K562 (cell line): ENCODE measurements around the gene BBC3. TPM values are rescaled to one million over a fixed set of nuclear protein-coding genes. Genes with fewer than 3 reads are reported as not detected.

Source experiments
- CHD2 ChIP-seq: IDR thresholded peaks from 2 replicates; pipeline ENCODE4 v1.6.1; 2011; ENCODE audit warnings: low read depth, low read length
- EHMT2 ChIP-seq: fragments of 450-650 bp; IDR thresholded peaks from 2 replicates; pipeline ENCODE4 v1.6.1; 2018; ENCODE audit warnings: antibody characterized with exemption
- GATAD2B ChIP-seq: fragments of 450-650 bp; IDR thresholded peaks from 2 replicates; pipeline ENCODE4 v1.6.1; 2017; ENCODE audit warnings: mild to moderate bottlenecking, borderline replicate concordance
- HDAC1 ChIP-seq, 2 experiments: fragments of 450-650 bp; IDR thresholded peaks; 2 replicates each; pipeline ENCODE4 v1.6.1; 2016 to 2017; ENCODE audit warnings: inconsistent platforms in 1 of 2, mild to moderate bottlenecking in 1 of 2, moderate library complexity in 1 of 2
- HMGXB4 ChIP-seq: sonication (generic); formaldehyde crosslinking; IDR thresholded peaks from 2 replicates; pipeline ENCODE4 v1.8.1; 2023; ENCODE audit warnings: mild to moderate bottlenecking, missing genetic modification reagents
- KDM1A ChIP-seq, 2 experiments: fragments of 450-650 bp; IDR thresholded peaks; 2 replicates each; pipeline ENCODE4 v1.6.1; 2016; ENCODE audit warnings: mild to moderate bottlenecking in 2 of 2
- MTF1 ChIP-seq: fragments of 250-450 bp; sonication (Bioruptor Pico); IDR thresholded peaks from 2 replicates; pipeline ENCODE4 v1.9.0; 2021; ENCODE audit warnings: moderate library complexity, mild to moderate bottlenecking, inconsistent platforms, borderline replicate concordance
- MXI1 ChIP-seq: IDR thresholded peaks from 2 replicates; pipeline ENCODE4 v1.6.1; 2011; ENCODE audit warnings: low read depth, mild to moderate bottlenecking, improper control_type of control experiment, low read length
- NR1H2 ChIP-seq: sonication (generic); formaldehyde crosslinking; IDR thresholded peaks from 2 replicates; pipeline ENCODE4 v1.4.0; 2020; ENCODE audit warnings: mild to moderate bottlenecking, missing genetic modification reagents
- NRF1 ChIP-seq, 2 experiments: fragments of 450-650 bp; IDR thresholded peaks in 1 of 2; conservative IDR thresholded peaks in 1 of 2; 2 replicates each; pipeline ENCODE4 v1.6.1; 2014; ENCODE audit warnings: mild to moderate bottlenecking in 2 of 2
- PHF8 ChIP-seq: fragments of 200-600 bp; sonication (generic); IDR thresholded peaks from 2 replicates; pipeline ENCODE4 v1.6.1; 2012; ENCODE audit warnings: mixed run types, mild to moderate bottlenecking, inconsistent platforms, low read length, moderate library complexity, borderline replicate concordance
- ZFX ChIP-seq: sonication (generic); formaldehyde crosslinking; IDR thresholded peaks from 2 replicates; pipeline ENCODE4 v1.8.0; 2022; ENCODE audit warnings: mild to moderate bottlenecking, missing genetic modification reagents, moderate library complexity
- ZKSCAN1 ChIP-seq: fragments of 150-350 bp; IDR thresholded peaks from 2 replicates; pipeline ENCODE4 v1.6.1; 2016; ENCODE audit warnings: low read depth, low read length
- ZNF143 ChIP-seq: sonication (generic); formaldehyde crosslinking; IDR thresholded peaks from 2 replicates; pipeline ENCODE4 v1.9.0; 2022; ENCODE audit warnings: mild to moderate bottlenecking, missing genetic modification reagents
- ZNF740 ChIP-seq, 3 experiments: fragments of 200-800 bp in 1 of 3; sonication (Bioruptor generic) in 1 of 3; sonication (generic) in 1 of 3; formaldehyde crosslinking in 1 of 3; IDR thresholded peaks; 2 replicates each; pipeline versions ENCODE4 v1.6.1 to v1.8.0; 2016 to 2022; ENCODE audit warnings: mild to moderate bottlenecking in 2 of 3, missing compliant biosample characterization in 2 of 3, missing genetic modification characterization in 2 of 3, missing genetic modification reagents in 1 of 3
- ZSCAN29 ChIP-seq: fragments of 450-650 bp; IDR thresholded peaks from 2 replicates; pipeline ENCODE4 v1.6.1; 2017
- polyA plus RNA-seq, 8 experiments: library from polyadenylated mRNA; depleted of rRNA in 4 of 8; stranded (reverse) in 5 of 8; unstranded in 3 of 8; fragments of >200 nt; fragmentation: Nextera tagmentation in 2 of 8; fragmentation: Illumina TruSeq in 1 of 8; extraction: Ambion mirVana in 2 of 8; extraction: Trizol in 1 of 8; gene quantifications; 2 replicates each; pipeline versions ENCODE4 v1.2.1 to v1.2.3, GENCODE V29; 2011 to 2014; ENCODE audit warnings: inconsistent platforms in 1 of 8, missing spikeins in 1 of 8
- total RNA-seq, 7 experiments: library from RNA; depleted of rRNA in 6 of 7; stranded (reverse); fragments of >200 nt in 6 of 7; fragmentation: Illumina TruSeq in 2 of 7; extraction: Trizol in 2 of 7; gene quantifications; 2 replicates each; pipeline versions ENCODE4 v1.2.1 to v1.2.3, GENCODE V29; 2011 to 2021; ENCODE audit warnings: low replicate concordance in 1 of 7
- TF ChIP-seq, protein P1 (sequence below): sonication (generic); formaldehyde crosslinking; IDR thresholded peaks from 2 replicates; pipeline ENCODE4 v1.8.1; 2023; ENCODE audit warnings: mild to moderate bottlenecking, missing genetic modification reagents
- TF ChIP-seq, protein P2 (sequence below): fragments of 250-450 bp; sonication (Bioruptor Pico); IDR thresholded peaks from 2 replicates; pipeline ENCODE4 v1.8.0; 2021; ENCODE audit warnings: mild to moderate bottlenecking, moderate library complexity
- TF ChIP-seq, protein P3 (sequence below), 2 experiments: fragments of 450-650 bp; conservative IDR thresholded peaks; 2 replicates each; pipeline ENCODE4 v1.6.1; 2017; ENCODE audit warnings: mild to moderate bottlenecking in 2 of 2, moderate library complexity in 2 of 2

Gene BBC3
- total and polyA plus RNA-seq, 9 of the 15 experiments (the other 6 are each of a cell fraction or from before 2014, with no cell fraction given) = 0.15 to 30.7 (median 4.8) TPM

GRCh38 chr19:47231215-47232054 is 436 bp upstream of the BBC3 start (continued):
- no peak for TF ChIP-seq EHMT2
- no peak for TF ChIP-seq ZSCAN29
- no peak for TF ChIP-seq MTF1
- no peak for TF ChIP-seq CHD2
- TF ChIP-seq, protein P1, sequence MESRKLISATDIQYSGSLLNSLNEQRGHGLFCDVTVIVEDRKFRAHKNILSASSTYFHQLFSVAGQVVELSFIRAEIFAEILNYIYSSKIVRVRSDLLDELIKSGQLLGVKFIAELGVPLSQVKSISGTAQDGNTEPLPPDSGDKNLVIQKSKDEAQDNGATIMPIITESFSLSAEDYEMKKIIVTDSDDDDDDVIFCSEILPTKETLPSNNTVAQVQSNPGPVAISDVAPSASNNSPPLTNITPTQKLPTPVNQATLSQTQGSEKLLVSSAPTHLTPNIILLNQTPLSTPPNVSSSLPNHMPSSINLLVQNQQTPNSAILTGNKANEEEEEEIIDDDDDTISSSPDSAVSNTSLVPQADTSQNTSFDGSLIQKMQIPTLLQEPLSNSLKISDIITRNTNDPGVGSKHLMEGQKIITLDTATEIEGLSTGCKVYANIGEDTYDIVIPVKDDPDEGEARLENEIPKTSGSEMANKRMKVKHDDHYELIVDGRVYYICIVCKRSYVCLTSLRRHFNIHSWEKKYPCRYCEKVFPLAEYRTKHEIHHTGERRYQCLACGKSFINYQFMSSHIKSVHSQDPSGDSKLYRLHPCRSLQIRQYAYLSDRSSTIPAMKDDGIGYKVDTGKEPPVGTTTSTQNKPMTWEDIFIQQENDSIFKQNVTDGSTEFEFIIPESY (CRISPR knock-in tag) = no peak
- TF ChIP-seq ZKSCAN1 = no peak
- peak; percentile 54; the same call in 1 of the 2 replicates for TF ChIP-seq PHF8
- 0 out of 2 replicates have a peak, but pooled peaks have one; percentile 34 for TF ChIP-seq ZNF143 (CRISPR knock-in tag)
- TF ChIP-seq ZFX (CRISPR knock-in tag) = peak; percentile 89
- no peak for TF ChIP-seq NR1H2
- TF ChIP-seq, protein P2, sequence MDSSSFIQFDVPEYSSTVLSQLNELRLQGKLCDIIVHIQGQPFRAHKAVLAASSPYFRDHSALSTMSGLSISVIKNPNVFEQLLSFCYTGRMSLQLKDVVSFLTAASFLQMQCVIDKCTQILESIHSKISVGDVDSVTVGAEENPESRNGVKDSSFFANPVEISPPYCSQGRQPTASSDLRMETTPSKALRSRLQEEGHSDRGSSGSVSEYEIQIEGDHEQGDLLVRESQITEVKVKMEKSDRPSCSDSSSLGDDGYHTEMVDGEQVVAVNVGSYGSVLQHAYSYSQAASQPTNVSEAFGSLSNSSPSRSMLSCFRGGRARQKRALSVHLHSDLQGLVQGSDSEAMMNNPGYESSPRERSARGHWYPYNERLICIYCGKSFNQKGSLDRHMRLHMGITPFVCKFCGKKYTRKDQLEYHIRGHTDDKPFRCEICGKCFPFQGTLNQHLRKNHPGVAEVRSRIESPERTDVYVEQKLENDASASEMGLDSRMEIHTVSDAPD (CRISPR knock-in tag) = peak; percentile 48; the same call in 1 of the 2 replicates
- 0 out of 2 replicates have a peak, but pooled peaks have one; percentile 70 for TF ChIP-seq GATAD2B
- no peak for TF ChIP-seq NRF1 (conservative IDR thresholded peaks at IDR 0.05 in 1 of 2, IDR thresholded peaks at IDR 0.05 in 1 of 2)
- no peak; a peak in 1 of 4 replicates for TF ChIP-seq KDM1A (IDR thresholded peaks at IDR 0.05)
- TF ChIP-seq, protein P3, sequence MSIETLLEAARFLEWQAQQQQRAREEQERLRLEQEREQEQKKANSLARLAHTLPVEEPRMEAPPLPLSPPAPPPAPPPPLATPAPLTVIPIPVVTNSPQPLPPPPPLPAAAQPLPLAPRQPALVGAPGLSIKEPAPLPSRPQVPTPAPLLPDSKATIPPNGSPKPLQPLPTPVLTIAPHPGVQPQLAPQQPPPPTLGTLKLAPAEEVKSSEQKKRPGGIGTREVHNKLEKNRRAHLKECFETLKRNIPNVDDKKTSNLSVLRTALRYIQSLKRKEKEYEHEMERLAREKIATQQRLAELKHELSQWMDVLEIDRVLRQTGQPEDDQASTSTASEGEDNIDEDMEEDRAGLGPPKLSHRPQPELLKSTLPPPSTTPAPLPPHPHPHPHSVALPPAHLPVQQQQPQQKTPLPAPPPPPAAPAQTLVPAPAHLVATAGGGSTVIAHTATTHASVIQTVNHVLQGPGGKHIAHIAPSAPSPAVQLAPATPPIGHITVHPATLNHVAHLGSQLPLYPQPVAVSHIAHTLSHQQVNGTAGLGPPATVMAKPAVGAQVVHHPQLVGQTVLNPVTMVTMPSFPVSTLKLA (conservative IDR thresholded peaks at IDR 0.05) = peak; percentile 61 to 64
- no peak for TF ChIP-seq HMGXB4 (CRISPR knock-in tag)
- TF ChIP-seq ZNF740 (CRISPR knock-in tag; IDR thresholded peaks at IDR 0.05) = peak; percentile 99
- TF ChIP-seq ZNF740 (tag; IDR thresholded peaks at IDR 0.05) = peak in 1 of 2 experiments; percentile 93; a peak in 2 of 4 replicates
- peak in 1 of 2 experiments; percentile 63; a peak in 2 of 4 replicates for TF ChIP-seq HDAC1 (IDR thresholded peaks at IDR 0.05)
- no peak for TF ChIP-seq MXI1
